NOMO-1 treated with DMSO at 0.1 percent for 48 hours (cell line): ENCODE data around the gene NOSTRIN.
"Not testable (repeated sequence)": the region's sequence is repeated elsewhere in the genome, so short reads cannot be mapped to it uniquely, and the experiment has no call there.

Source experiments
- DNase-seq: peaks from one replicate; lab custom pipeline; 2025; ENCODE audit not compliant: unreplicated experiment; lab: John Stamatoyannopoulos, UW

The NOSTRIN gene

DNA sequence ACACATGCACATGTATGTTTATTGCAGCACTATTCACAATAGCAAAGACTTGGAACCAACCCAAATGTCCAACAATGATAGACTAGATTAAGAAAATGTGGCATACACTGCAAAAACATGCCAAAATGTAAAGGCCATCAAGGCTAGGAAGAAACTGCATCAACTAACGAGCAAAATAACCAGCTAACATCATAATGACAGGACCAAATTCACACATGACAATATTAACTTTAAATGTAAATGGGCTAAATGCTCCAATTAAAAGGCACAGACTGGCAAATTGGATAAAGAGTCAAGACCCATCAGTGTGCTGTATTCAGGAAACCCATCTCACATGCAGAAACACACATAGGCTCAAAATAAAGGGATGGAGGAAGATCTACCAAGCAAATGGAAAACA is 64.7 kb downstream of the NOSTRIN start:
- not testable (repeated sequence) for DNase-seq

GRCh38 chr2:168870369-168870768 is 67.9 kb downstream of the NOSTRIN start:
- DNase-seq, result not testable (repeated sequence)

- DNase-seq, result not testable (repeated sequence)
Measured at GRCh38 chr2:168870824-168871223, 68.4 kb downstream of the NOSTRIN start.

DNA sequence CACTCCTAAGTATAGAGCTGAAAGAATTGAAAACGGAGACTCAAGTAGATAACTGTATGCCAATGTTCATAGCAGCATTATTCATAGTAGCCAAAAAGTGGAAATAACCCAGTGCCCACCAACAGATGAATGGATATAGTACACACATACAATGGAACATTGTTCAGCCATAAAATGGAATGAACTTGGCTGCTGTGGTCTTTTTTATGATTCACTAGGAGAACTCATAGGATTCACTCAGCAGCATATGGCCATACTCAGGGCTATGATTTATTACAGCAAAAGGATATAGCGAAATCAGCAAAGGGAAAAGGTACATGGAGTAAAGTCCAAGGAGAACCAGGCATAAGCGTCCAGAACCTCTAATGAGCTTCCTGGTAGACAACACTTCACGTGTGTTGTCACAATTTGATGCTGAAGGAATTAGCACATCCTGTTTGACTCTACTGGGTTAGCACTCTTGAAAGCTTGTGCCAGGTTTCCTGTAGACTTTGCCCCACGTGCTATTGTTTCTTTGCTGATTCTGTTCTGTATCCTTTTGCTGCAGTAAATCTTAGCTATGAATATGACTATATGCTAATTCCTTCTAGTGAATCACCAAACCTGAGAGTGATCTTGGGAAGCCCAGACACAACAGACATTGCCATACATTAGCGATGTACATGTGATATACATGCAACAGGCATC is 72.1 kb downstream of the NOSTRIN start:
- no peak for DNase-seq

GRCh38 chr2:168882163-168882562 is 79.7 kb downstream of the NOSTRIN start:
- DNase-seq, result not testable (repeated sequence)

GRCh38 chr2:168884975-168885374 is 82.5 kb downstream of the NOSTRIN start:
- DNase-seq, result no peak

GRCh38 chr2:168889635-168890005 is 87.2 kb downstream of the NOSTRIN start:
- DNase-seq, result no peak

DNA sequence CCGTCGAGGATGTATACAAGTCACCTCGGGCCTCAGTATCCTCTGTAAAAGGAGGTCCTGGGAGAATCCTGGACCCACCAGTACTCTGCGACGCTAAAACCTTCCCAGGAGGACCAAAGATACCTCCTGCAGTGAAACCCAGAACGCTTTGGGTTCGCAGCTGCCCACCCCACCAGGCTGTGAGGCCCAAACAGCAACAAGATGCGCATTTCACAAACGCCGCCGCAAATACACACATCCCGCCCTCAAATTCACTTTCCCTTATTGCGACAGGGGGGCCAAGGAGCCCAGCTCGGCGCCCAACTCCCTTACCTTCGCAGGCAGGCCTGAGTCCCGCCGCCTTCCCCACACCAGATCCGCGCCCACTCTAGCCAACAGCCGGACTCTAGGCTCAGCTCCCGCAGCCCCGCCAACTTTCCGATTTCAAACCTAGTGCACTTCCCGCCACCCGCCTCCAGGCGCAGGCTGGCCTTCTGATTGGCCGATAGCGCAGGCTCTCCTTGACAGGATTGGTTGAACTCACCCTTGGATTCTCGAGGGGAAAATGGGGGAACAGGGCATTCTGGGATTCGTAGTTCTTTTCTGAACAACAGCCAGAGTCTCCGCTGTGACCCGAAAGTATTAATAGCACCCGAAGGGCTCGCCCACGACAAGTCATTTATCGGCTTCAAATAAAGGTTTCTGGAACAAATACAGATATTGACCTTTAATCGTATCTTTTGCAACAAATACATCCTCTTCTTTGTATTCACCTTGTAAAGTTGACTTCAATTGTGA is 87.8 kb downstream of the NOSTRIN start, which contains the start of gene SPC25:
Gene SPC25 (minus strand): TSS at position 425 of the 777 bp plus-strand sequence. CDS start 911 bp downstream, outside the sequence.
- DNase-seq, result peak; percentile 94

DNA sequence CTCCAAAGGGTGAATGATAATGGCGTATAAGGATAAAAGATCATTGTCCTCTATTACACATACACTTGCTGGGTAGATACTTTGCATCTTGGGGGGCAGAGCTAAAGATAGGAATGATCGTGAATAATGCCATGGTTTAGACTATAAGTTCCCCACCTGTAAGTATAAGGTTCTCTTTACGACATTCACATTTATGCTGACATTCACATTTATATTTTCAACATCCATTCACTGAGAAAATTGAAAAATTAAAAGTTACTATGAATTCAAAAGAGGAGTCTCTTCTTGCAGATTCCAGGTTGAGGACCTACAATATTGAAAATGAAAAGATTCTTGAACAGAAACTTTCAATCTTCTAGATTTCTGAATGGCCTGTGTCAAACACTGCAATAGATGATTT is 89.9 kb downstream of the NOSTRIN start:
- DNase-seq, result no peak

DNA sequence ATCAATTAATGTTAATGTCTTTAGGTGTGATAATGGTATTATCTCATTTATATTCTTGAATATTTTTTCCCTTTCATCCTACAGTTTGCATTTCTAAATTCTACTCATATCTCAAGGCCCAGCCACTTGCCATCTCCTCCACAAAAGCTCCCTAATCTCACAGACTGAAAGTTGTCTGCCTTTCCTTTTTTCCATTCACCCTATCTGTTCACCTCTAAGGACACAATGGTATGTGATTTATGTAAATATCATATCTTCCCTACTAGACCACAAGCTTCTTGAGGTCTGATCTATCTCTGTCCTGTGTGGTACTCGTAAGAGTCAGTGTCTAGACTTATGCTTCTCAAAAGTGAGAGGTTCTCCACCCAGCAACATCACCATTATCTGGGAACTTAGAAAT is 91.7 kb downstream of the NOSTRIN start:
- DNase-seq, result no peak

GRCh38 chr2:168894720-168895119 is 92.3 kb downstream of the NOSTRIN start:
- DNase-seq, result no peak

- DNase-seq, result no peak
Measured at GRCh38 chr2:168895771-168896170, 93.3 kb downstream of the NOSTRIN start.

DNA sequence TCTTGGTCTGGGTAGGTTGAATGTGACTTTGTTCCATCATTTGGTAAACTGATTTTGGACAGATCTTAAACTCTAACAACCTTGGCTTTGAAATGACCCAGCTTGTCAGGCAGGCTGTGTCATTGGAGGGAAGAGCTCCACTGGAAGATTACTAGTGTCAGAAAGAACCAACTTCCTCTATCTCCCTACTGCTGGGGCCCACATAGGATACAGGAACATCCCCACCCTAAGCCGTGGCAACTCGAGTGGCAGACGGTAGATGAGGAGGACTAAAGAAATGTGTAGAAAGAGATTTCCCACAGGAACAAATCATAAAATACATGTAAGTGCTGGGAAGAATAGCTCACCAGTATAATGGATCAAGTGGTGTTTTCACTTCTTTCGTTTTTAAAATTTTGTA is 94.3 kb downstream of the NOSTRIN start:
- peak; percentile 66 for DNase-seq

GRCh38 chr2:168897449-168897848 is 95.0 kb downstream of the NOSTRIN start:
- DNase-seq, result no peak

DNA sequence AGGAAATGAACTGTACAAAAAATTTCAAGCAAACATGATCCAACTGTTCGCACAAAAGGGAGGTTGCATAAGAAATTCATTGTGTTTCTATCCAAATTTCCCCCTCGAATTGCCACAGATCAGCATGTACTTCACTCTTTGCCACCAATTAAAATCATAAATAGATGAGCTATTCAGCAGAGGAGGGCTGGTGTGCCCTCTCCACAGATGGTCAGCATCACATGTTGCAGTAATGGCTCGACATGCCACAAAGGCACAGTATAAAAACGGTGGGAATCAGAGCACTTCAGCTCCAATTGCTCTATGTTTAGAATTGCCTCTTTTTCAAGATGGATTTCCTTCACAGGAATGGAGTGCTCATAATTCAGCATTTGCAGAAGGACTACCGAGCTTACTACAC is 98.6 kb downstream of the NOSTRIN start, which contains the start of gene G6PC2:
Gene G6PC2 (plus strand): TSS at position 289 of the 400 bp plus-strand sequence. CDS start 41 bp downstream, at position 330.
- no peak for DNase-seq

- no peak for DNase-seq
Measured at GRCh38 chr2:168903888-168904287, 101.5 kb downstream of the NOSTRIN start.

DNA sequence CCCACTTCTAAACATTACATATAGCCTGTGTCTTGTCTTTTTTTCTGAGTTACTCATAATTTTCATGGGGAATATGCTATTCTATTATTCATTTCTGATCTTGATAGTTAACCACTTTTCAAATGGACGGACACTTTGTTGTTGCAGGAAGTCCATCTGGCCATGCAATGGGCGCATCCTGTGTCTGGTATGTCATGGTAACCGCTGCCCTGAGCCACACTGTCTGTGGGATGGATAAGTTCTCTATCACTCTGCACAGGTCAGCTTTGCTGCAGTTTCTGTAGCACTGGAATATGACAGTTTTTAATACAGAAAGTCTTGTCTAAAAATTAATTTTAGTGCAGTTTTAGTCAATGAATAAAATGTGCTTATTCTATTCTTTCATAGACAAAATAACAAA is 101.9 kb downstream of the NOSTRIN start:
- no peak for DNase-seq

DNA sequence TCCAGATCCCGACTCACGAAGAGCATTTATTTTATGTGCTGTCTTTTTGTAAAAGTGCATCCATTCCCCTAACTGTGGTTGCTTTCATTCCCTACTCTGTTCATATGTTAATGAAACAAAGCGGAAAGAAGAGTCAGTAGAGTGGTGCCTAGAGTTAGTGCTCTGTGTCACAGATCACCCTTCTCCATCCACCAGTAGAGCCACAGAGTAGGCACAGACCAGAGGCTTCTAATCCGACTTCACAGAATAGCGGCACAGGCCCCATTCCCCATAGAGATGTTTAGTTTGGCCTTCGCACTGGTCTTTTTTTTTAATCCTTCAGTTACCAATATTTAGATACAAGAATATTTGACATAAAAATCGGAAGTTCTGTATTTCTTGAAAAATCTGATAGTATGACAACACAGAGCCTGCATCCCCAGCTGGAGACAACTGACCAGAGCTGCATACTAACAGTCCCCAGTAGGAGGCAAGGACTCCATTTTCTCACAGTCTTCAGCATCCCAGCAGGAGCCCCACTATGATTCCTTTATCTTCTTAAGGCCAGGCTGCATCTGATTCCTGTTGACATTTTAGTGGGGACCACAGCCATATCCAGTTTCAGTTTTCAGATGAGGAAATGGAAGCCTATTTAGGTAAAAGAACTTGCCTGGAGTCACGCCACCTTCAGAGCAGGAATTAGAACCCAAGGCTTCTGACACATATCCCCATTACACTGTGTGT is 105.7 kb downstream of the NOSTRIN start:
- no peak for DNase-seq

- DNase-seq, result no peak
Measured at GRCh38 chr2:168910330-168910729, 107.9 kb downstream of the NOSTRIN start.

DNA sequence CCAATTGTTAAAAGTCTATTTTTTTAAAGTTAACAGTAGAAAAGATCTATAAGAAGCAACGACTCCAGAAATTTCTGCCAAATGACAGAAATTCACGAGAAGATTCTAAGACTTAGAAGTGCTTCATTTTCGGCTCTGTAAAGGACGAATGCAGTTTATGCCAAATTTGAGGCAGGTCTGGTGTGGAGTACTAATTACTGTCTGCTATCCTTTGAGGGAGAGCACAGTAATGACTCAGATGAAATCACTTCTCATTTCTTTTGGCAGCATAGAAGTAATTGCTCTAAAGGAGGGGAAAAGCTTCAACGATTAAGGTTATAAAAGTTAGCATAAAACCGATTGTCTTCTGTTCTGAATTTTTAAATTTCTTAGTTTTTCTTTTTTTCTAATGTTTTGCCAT is 110.0 kb downstream of the NOSTRIN start:
- DNase-seq, result peak; percentile 74

DNA sequence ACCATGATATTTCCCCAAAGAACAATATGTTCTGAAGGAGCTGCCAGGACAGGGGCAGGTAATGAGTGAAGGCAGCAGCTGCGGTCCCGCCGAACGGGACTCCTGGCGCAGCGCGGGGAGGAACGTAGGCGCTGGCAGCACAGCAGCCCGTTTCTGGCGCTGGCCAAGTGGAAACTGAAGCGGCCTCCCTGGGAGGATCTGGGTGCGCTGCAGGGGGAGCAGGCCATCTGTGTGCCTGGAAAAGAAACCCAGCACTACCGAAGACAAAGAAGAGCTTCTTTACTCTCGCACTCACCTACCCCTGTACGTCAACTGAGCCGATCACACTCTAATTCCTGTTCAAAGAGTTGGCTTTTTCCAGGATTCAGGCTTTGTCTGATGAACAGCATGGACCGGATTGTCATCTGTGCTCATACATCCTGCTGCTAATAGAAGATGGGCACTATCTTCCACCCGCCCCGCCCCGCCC is 110.5 kb downstream of the NOSTRIN start:
- DNase-seq, result no peak
